HepG2 (cell line): ENCODE measurements around the gene MICOS13. TPM values are rescaled to one million over a fixed set of nuclear protein-coding genes. Genes with fewer than 3 reads are reported as not detected.

Experiments used
- PHF21A ChIP-seq: sonication (generic); formaldehyde crosslinking; IDR thresholded peaks from 2 replicates; pipeline ENCODE4 v1.5.0; 2020; ENCODE audit warnings: mild to moderate bottlenecking, missing genetic modification reagents
- PRMT3 ChIP-seq: sonication (generic); formaldehyde crosslinking; IDR thresholded peaks from 2 replicates; pipeline ENCODE4 v1.8.1; 2022; ENCODE audit warnings: low read depth, mild to moderate bottlenecking, moderate library complexity, missing genetic modification reagents, borderline replicate concordance
- RERE ChIP-seq: IDR thresholded peaks from 2 replicates; pipeline ENCODE4 v1.6.1; 2016; ENCODE audit warnings: low read depth, missing genetic modification reagents, missing compliant biosample characterization
- ZMYM3 ChIP-seq: sonication (generic); formaldehyde crosslinking; IDR thresholded peaks from 2 replicates; pipeline ENCODE4 v1.5.1; 2020; ENCODE audit warnings: mild to moderate bottlenecking, missing genetic modification reagents
- ZNF225 ChIP-seq: sonication (generic); formaldehyde crosslinking; IDR thresholded peaks from 2 replicates; pipeline ENCODE4 v1.4.0; 2020; ENCODE audit warnings: mild to moderate bottlenecking, missing genetic modification reagents
- ZNF331 ChIP-seq: sonication (generic); formaldehyde crosslinking; IDR thresholded peaks from 2 replicates; pipeline ENCODE4 v1.4.0; 2020; ENCODE audit warnings: missing genetic modification reagents
- ZNF44 ChIP-seq: sonication (generic); formaldehyde crosslinking; IDR thresholded peaks from 2 replicates; pipeline ENCODE4 v1.5.1; 2020; ENCODE audit warnings: mild to moderate bottlenecking, missing genetic modification reagents
- ZNF609 ChIP-seq: sonication (generic); formaldehyde crosslinking; IDR thresholded peaks from 2 replicates; pipeline ENCODE4 v1.4.0; 2020; ENCODE audit warnings: mild to moderate bottlenecking, missing genetic modification reagents, borderline replicate concordance
- ZNF792 ChIP-seq: IDR thresholded peaks from 2 replicates; pipeline ENCODE4 v1.6.1; 2016
- polyA plus RNA-seq, 8 experiments: library from polyadenylated mRNA; depleted of rRNA in 3 of 8; stranded (reverse) in 7 of 8; unstranded in 1 of 8; fragments of >200 nt; fragmentation: Illumina TruSeq in 4 of 8; extraction: Trizol in 4 of 8; gene quantifications; 2 replicates each; pipeline versions ENCODE4 v1.2.1 to v1.2.3, GENCODE V29; 2011 to 2016; ENCODE audit warnings: low read depth in 4 of 8, missing spikeins in 1 of 8, mixed read lengths in 1 of 8; ENCODE audit not compliant: insufficient read depth in 1 of 8
- total RNA-seq, 5 experiments: library from RNA; depleted of rRNA; stranded (reverse); fragments of >200 nt; fragmentation: Illumina TruSeq; extraction: Trizol; gene quantifications; 2 replicates each; pipeline ENCODE4 v1.2.3, GENCODE V29; 2016; ENCODE audit warnings: low read depth in 1 of 5
- TF ChIP-seq, protein P1 (sequence below): IDR thresholded peaks from 2 replicates; pipeline ENCODE4 v1.6.1; 2016; ENCODE audit warnings: missing compliant biosample characterization, missing genetic modification reagents, borderline replicate concordance
- TF ChIP-seq, protein P2 (sequence below): sonication (generic); formaldehyde crosslinking; IDR thresholded peaks from 2 replicates; pipeline ENCODE4 v1.5.1; 2020; ENCODE audit warnings: mild to moderate bottlenecking, missing genetic modification reagents, moderate library complexity

Gene MICOS13
- total and polyA plus RNA-seq, 2 of the 13 experiments (the other 11 are each of a cell fraction or from before 2014, with no cell fraction given): 28.8 to 35.4 TPM

DNA sequence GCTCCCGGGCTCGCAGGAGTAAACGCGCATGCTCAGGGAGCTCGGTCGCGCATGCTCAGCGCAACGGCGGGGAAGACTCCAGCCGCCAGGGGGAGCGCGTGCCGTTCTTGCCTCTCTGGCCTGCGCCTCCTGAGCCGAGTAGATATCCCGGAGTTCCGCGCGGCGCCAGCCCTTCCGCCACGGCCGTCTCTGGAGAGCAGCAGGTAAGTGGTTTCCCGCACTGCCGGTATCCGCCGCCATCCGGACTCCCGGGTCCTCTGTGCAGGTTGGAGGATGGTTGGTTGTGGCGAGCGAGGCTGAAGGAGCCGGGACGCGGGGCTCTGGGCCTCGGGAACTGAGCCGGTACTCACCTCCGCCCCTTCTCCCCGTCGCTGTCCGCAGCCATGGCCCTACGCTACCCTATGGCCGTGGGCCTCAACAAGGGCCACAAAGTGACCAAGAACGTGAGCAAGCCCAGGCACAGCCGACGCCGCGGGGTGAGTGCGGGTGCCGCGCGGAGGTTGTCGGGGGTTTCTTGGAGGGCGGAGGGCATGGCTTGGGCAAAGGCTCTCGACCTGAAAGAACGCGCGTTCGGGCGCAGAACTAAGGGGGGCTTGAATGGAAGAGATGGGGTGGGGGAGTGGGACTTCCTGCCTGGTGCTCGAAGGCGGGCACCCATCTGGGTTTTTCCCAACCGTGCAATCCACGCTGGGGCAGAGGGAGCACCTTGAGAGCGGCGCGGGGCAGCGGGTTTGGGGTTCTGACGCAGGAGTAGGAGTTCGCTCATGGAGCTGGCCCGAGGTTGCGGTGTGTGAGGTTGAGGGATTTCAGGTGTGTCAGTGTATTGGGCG lies 10.0 kb upstream of the MICOS13 start, which contains the start of gene RPL36 (continued):
- TF ChIP-seq RERE (CRISPR knock-in tag) (no peak), ZNF609 (peak; percentile 67; the same call in 1 of the 2 replicates), PHF21A (CRISPR knock-in tag) (no peak; the same call in 1 of the 2 replicates), ZNF225 (peak; percentile 73; the same call in 1 of the 2 replicates), PRMT3 (CRISPR knock-in tag) (0 out of 2 replicates have a peak, but pooled peaks have one; percentile 43), ZNF44 (CRISPR knock-in tag) (peak; percentile 54), ZNF792 (CRISPR knock-in tag) (peak; percentile 68), ZNF331 (peak; percentile 77; the same call in 1 of the 2 replicates), ZMYM3 (CRISPR knock-in tag) (peak; percentile 1; the same call in 1 of the 2 replicates)
- TF ChIP-seq, protein P1, sequence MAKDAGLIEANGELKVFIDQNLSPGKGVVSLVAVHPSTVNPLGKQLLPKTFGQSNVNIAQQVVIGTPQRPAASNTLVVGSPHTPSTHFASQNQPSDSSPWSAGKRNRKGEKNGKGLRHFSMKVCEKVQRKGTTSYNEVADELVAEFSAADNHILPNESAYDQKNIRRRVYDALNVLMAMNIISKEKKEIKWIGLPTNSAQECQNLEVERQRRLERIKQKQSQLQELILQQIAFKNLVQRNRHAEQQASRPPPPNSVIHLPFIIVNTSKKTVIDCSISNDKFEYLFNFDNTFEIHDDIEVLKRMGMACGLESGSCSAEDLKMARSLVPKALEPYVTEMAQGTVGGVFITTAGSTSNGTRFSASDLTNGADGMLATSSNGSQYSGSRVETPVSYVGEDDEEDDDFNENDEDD (CRISPR knock-in tag): peak; percentile 61; the same call in 1 of the 2 replicates
- TF ChIP-seq, protein P2, sequence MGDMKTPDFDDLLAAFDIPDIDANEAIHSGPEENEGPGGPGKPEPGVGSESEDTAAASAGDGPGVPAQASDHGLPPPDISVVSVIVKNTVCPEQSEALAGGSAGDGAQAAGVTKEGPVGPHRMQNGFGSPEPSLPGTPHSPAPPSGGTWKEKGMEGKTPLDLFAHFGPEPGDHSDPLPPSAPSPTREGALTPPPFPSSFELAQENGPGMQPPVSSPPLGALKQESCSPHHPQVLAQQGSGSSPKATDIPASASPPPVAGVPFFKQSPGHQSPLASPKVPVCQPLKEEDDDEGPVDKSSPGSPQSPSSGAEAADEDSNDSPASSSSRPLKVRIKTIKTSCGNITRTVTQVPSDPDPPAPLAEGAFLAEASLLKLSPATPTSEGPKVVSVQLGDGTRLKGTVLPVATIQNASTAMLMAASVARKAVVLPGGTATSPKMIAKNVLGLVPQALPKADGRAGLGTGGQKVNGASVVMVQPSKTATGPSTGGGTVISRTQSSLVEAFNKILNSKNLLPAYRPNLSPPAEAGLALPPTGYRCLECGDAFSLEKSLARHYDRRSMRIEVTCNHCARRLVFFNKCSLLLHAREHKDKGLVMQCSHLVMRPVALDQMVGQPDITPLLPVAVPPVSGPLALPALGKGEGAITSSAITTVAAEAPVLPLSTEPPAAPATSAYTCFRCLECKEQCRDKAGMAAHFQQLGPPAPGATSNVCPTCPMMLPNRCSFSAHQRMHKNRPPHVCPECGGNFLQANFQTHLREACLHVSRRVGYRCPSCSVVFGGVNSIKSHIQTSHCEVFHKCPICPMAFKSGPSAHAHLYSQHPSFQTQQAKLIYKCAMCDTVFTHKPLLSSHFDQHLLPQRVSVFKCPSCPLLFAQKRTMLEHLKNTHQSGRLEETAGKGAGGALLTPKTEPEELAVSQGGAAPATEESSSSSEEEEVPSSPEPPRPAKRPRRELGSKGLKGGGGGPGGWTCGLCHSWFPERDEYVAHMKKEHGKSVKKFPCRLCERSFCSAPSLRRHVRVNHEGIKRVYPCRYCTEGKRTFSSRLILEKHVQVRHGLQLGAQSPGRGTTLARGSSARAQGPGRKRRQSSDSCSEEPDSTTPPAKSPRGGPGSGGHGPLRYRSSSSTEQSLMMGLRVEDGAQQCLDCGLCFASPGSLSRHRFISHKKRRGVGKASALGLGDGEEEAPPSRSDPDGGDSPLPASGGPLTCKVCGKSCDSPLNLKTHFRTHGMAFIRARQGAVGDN (CRISPR knock-in tag): peak; percentile 95
